Liver (tissue), 9 donors: ENCODE data around the gene CPNE4. TPM values are rescaled to one million over a fixed set of nuclear protein-coding genes. Genes with fewer than 3 reads are reported as not detected.

ENCODE experiments used
- DNase-seq: peaks from one replicate; pipeline ENCODE4 v3.0.0-alpha.2; 2017; ENCODE audit warnings: low spot score
- H3K27ac ChIP-seq, 2 donors: one replicate each; pipeline ENCODE4 v1.7.0; 2013; ENCODE audit warnings: inconsistent platforms in 2 of 2, low read length in 2 of 2, control low read depth in 1 of 2, low read depth in 1 of 2, mild to moderate bottlenecking in 1 of 2
- H3K27me3 ChIP-seq, 4 donors: one replicate each; pipeline versions ENCODE4 v1.6.1 to v1.7.0; 2013; ENCODE audit warnings: low read length in 3 of 4, inconsistent platforms in 1 of 4, mild to moderate bottlenecking in 1 of 4, moderate library complexity in 1 of 4; ENCODE audit not compliant: control insufficient read depth in 4 of 4, insufficient read depth in 4 of 4
- H3K36me3 ChIP-seq, 4 donors: one replicate each; pipeline versions ENCODE4 v1.6.1 to v1.7.0; 2013; ENCODE audit warnings: low read length in 3 of 4, mild to moderate bottlenecking in 3 of 4, low read depth in 1 of 4, moderate library complexity in 1 of 4; ENCODE audit not compliant: control insufficient read depth in 4 of 4, insufficient read depth in 3 of 4
- H3K4me1 ChIP-seq, 4 donors: one replicate each; pipeline versions ENCODE4 v1.6.1 to v1.7.0; 2013; ENCODE audit warnings: low read length in 3 of 4, mild to moderate bottlenecking in 3 of 4, moderate library complexity in 1 of 4; ENCODE audit not compliant: control insufficient read depth in 4 of 4, insufficient read depth in 4 of 4
- H3K4me3 ChIP-seq, 3 donors: one replicate each; pipeline versions ENCODE4 v1.6.1 to v1.7.0; 2013; ENCODE audit warnings: low read length in 3 of 3, control low read depth in 1 of 3, low read depth in 1 of 3, mild to moderate bottlenecking in 1 of 3
- H3K9ac ChIP-seq, 2 donors: one replicate each; pipeline ENCODE4 v1.7.0; 2013; ENCODE audit warnings: low read length in 2 of 2, mild to moderate bottlenecking in 2 of 2, moderate library complexity in 2 of 2, control low read depth in 1 of 2, low read depth in 1 of 2
- H3K9me3 ChIP-seq, 4 donors: one replicate each; pipeline versions ENCODE4 v1.6.1 to v1.7.0; 2013; ENCODE audit warnings: low read length in 3 of 4; ENCODE audit not compliant: control insufficient read depth in 4 of 4
- ATF3 ChIP-seq: IDR thresholded peaks from 2 replicates; pipeline ENCODE4 v1.6.1; 2016; ENCODE audit warnings: antibody characterized with exemption
- CTCF ChIP-seq: fragments of 150-350 bp; IDR thresholded peaks from 2 replicates; pipeline ENCODE4 v1.5.1; 2017; ENCODE audit warnings: improper control_type of control experiment, low read depth, low read length; ENCODE audit not compliant: missing input control
- EGR1 ChIP-seq, 2 donors: IDR thresholded peaks; 2 replicates each; pipeline ENCODE4 v1.6.1; 2016 to 2018; ENCODE audit warnings: antibody characterized with exemption in 2 of 2, low read depth in 2 of 2
- FOXA1 ChIP-seq: IDR thresholded peaks from 2 replicates; pipeline ENCODE4 v1.6.1; 2016; ENCODE audit warnings: antibody characterized with exemption
- FOXA2 ChIP-seq: IDR thresholded peaks from 2 replicates; pipeline ENCODE4 v1.6.1; 2016; ENCODE audit warnings: antibody characterized with exemption
- GABPA ChIP-seq, 2 donors: IDR thresholded peaks in 1 of 2; conservative IDR thresholded peaks in 1 of 2; 2 replicates each; pipeline ENCODE4 v1.6.1; 2016; ENCODE audit warnings: antibody characterized with exemption in 2 of 2, mild to moderate bottlenecking in 1 of 2, moderate library complexity in 1 of 2
- HNF4A ChIP-seq, 2 donors: conservative IDR thresholded peaks; 2 replicates each; pipeline ENCODE4 v1.6.1; 2016; ENCODE audit warnings: antibody characterized with exemption in 2 of 2, mild to moderate bottlenecking in 2 of 2
- HNF4G ChIP-seq: IDR thresholded peaks from 2 replicates; pipeline ENCODE4 v1.6.1; 2016; ENCODE audit warnings: antibody characterized with exemption
- NR2F2 ChIP-seq: IDR thresholded peaks from 2 replicates; pipeline ENCODE4 v1.6.1; 2016; ENCODE audit warnings: antibody characterized with exemption
- RAD21 ChIP-seq, 2 donors: IDR thresholded peaks; 2 replicates each; pipeline ENCODE4 v1.6.1; 2016; ENCODE audit warnings: antibody characterized with exemption in 2 of 2, mild to moderate bottlenecking in 2 of 2
- TAF1 ChIP-seq: conservative IDR thresholded peaks from 2 replicates; pipeline ENCODE4 v1.6.1; 2016; ENCODE audit warnings: antibody characterized with exemption, mild to moderate bottlenecking
- YY1 ChIP-seq: IDR thresholded peaks from 2 replicates; pipeline ENCODE4 v1.6.1; 2016; ENCODE audit warnings: antibody characterized with exemption, mild to moderate bottlenecking
- ZBTB33 ChIP-seq: IDR thresholded peaks from 2 replicates; pipeline ENCODE4 v1.6.1; 2016; ENCODE audit warnings: antibody characterized with exemption
- WGBS: extraction: QIAGEN DNeasy Blood & Tissue Kit; methylation state at CpG from one replicate; pipeline ENCODE4 v1.1.7; 2013; 5-methylcytosine and 5-hydroxymethylcytosine counted together
- polyA plus RNA-seq, 2 donors: library from polyadenylated mRNA; stranded (reverse) in 1 of 2; unstranded in 1 of 2; fragments of 200-250 nt in 1 of 2; fragments of >200 nt in 1 of 2; fragmentation: Nextera tagmentation in 1 of 2; extraction: Ambion mirVana in 1 of 2; gene quantifications; one replicate each; pipeline versions ENCODE4 v1.2.1 to v1.2.3, GENCODE V29; 2013 to 2015
- total RNA-seq, 2 donors: library from RNA; depleted of rRNA; stranded (reverse); fragments of >200 nt; gene quantifications; one replicate each; pipeline ENCODE4 v1.2.3, GENCODE V29; 2014
- TF ChIP-seq, protein P1 (sequence below): IDR thresholded peaks from 2 replicates; pipeline ENCODE4 v1.6.1; 2016; ENCODE audit warnings: antibody characterized with exemption
- TF ChIP-seq, protein P2 (sequence below): IDR thresholded peaks from 2 replicates; pipeline ENCODE4 v1.6.1; 2016; ENCODE audit warnings: antibody characterized with exemption, mild to moderate bottlenecking
- donor health status: healthy.
- donor health status: healthy.
- donor health status: healthy.
- donor health status: healthy.
- donor health status: healthy.

CPNE4 gene
- total and polyA plus RNA-seq, 4 donors = under 0.01 to 0.03 TPM; not detected in 2

- TF ChIP-seq HNF4G = no peak
- no peak for TF ChIP-seq FOXA1
- TF ChIP-seq GABPA (IDR thresholded peaks at IDR 0.05 in 1 of 2, conservative IDR thresholded peaks at IDR 0.05 in 1 of 2) = no peak
- no peak for TF ChIP-seq NR2F2
- TF ChIP-seq TAF1 = no peak
- TF ChIP-seq HNF4A (conservative IDR thresholded peaks at IDR 0.05) = no peak
- no peak for TF ChIP-seq FOXA2
- no peak for TF ChIP-seq ZBTB33
- TF ChIP-seq RAD21 (IDR thresholded peaks at IDR 0.05) = no peak
- no peak for TF ChIP-seq EGR1 (IDR thresholded peaks at IDR 0.05; ENCODE audit: low read depth in 2 of 2)
- no peak for TF ChIP-seq CTCF
- TF ChIP-seq, protein P1, sequence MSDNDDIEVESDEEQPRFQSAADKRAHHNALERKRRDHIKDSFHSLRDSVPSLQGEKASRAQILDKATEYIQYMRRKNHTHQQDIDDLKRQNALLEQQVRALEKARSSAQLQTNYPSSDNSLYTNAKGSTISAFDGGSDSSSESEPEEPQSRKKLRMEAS = no peak
- TF ChIP-seq YY1 = no peak
- no peak for DNase-seq
- Histone ChIP-seq H3K9me3 (peaks cover 0 to 4% (median 2%) of the 10 kb centered on the region in 4 donors), H3K4me1 (peaks cover 0 to 2% (median 0%) of the 10 kb centered on the region in 4 donors), H3K36me3 (no peaks in the 10 kb centered on the region), H3K27ac (no peak overlapping the region), H3K9ac (no peak overlapping the region), H3K27me3 (no peaks in the 10 kb centered on the region), H3K4me3 (no peak overlapping the region)
- 84% methylated on average over 3 of the region's 3 CpGs for WGBS
Observed at GRCh38 chr3:131535131-131535530, 499.7 kb downstream of the CPNE4 start.

GRCh38 chr3:131532645-131533044, 502.2 kb downstream of the CPNE4 start:
- Histone ChIP-seq H3K9me3 (no peaks in the 10 kb centered on the region), H3K4me1 (peaks cover 0 to 2% (median 0%) of the 10 kb centered on the region in 4 donors), H3K36me3 (no peaks in the 10 kb centered on the region), H3K9ac (no peak overlapping the region), H3K27ac (no peak overlapping the region), H3K27me3 (no peaks in the 10 kb centered on the region), H3K4me3 (no peak overlapping the region)
- no peak for DNase-seq
- TF ChIP-seq ATF3 (no peak), GABPA (IDR thresholded peaks at IDR 0.05 in 1 of 2, conservative IDR thresholded peaks at IDR 0.05 in 1 of 2) (no peak), HNF4G (no peak), HNF4A (conservative IDR thresholded peaks at IDR 0.05) (peak; percentile 31 to 46), CTCF (no peak)
- TF ChIP-seq, protein P2, sequence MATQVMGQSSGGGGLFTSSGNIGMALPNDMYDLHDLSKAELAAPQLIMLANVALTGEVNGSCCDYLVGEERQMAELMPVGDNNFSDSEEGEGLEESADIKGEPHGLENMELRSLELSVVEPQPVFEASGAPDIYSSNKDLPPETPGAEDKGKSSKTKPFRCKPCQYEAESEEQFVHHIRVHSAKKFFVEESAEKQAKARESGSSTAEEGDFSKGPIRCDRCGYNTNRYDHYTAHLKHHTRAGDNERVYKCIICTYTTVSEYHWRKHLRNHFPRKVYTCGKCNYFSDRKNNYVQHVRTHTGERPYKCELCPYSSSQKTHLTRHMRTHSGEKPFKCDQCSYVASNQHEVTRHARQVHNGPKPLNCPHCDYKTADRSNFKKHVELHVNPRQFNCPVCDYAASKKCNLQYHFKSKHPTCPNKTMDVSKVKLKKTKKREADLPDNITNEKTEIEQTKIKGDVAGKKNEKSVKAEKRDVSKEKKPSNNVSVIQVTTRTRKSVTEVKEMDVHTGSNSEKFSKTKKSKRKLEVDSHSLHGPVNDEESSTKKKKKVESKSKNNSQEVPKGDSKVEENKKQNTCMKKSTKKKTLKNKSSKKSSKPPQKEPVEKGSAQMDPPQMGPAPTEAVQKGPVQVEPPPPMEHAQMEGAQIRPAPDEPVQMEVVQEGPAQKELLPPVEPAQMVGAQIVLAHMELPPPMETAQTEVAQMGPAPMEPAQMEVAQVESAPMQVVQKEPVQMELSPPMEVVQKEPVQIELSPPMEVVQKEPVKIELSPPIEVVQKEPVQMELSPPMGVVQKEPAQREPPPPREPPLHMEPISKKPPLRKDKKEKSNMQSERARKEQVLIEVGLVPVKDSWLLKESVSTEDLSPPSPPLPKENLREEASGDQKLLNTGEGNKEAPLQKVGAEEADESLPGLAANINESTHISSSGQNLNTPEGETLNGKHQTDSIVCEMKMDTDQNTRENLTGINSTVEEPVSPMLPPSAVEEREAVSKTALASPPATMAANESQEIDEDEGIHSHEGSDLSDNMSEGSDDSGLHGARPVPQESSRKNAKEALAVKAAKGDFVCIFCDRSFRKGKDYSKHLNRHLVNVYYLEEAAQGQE = no peak
